GM12874 (cell line): ENCODE results near the gene NF1.

Experiments
- CTCF ChIP-seq: IDR thresholded peaks from 2 replicates; pipeline ENCODE4 v1.5.1; 2011; ENCODE audit warnings: low read depth, mild to moderate bottlenecking, control low read depth, low read length, moderate library complexity; ENCODE audit not compliant: insufficient read depth

Gene NF1

GRCh38 chr17:31198026-31198425 is 103.2 kb downstream of the NF1 start:
- TF ChIP-seq CTCF = no peak

DNA sequence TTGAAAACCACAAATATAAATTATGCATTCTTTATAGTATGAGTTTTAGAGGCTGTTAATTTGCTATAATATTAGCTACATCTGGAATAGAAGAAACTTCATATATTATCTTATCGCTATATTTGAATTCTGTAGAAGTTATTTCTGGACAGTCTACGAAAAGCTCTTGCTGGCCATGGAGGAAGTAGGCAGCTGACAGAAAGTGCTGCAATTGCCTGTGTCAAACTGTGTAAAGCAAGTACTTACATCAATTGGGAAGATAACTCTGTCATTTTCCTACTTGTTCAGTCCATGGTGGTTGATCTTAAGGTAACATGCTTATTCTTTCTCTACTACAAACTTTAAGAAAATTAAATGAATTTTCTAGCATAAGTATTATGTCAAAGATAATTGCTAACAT is 105.5 kb downstream of the NF1 start:
- TF ChIP-seq CTCF = no peak

GRCh38 chr17:31202968-31203367 is 108.2 kb downstream of the NF1 start:
- no peak for TF ChIP-seq CTCF

GRCh38 chr17:31211352-31212012 is 116.7 kb downstream of the NF1 start:
- no peak for TF ChIP-seq CTCF

DNA sequence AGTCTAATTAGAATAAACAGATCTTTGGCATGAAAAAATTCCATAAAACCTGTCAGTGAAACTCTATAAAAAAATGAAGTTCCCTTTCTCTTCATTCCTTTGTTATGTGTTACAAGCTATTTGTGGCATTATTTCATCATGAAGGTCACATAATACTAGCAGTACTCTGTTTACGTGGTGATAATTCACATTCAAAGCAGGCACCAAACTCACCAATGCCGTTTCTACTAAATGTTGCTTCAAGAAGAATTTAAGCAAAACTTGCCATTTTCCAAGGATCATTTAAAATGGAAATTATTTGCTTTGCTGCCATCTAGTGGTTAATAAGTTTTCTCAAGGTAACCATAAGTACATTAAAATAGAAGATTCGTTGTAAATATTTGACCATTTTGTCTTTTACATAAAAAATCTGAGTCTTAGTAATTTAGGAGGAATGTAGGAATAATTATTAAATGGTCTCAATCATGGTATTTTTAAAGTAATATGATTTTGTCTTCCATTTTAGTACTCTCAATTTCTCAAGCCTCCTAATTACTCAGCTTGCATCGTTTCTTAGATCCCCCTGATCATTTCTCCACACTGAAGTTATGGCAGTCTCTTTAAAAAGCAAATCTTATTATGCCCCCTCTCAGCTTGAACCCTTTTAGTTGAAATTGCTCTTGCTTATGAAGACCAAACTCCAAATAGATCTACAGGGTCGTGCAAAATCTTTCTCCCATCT is 121.4 kb downstream of the NF1 start:
- no peak for TF ChIP-seq CTCF

DNA sequence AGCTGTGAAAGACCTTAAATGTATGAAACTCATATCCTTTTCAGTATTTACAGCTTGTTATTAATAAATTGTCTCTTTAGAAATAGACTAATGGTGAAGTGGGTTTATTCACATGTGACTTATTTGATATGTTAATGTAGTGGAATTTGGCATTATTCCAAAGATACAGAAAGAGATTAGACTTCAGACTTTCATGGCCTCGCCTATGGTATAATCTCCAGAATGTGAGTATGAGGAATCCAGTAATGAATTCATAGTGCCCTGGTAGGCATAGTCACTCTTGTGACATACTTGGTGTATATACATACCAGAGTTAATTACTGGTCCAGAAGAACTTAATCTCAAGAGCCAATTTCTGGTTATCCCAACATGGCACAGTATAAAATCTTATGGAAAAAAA is 129.6 kb downstream of the NF1 start:
- TF ChIP-seq CTCF = no peak

DNA sequence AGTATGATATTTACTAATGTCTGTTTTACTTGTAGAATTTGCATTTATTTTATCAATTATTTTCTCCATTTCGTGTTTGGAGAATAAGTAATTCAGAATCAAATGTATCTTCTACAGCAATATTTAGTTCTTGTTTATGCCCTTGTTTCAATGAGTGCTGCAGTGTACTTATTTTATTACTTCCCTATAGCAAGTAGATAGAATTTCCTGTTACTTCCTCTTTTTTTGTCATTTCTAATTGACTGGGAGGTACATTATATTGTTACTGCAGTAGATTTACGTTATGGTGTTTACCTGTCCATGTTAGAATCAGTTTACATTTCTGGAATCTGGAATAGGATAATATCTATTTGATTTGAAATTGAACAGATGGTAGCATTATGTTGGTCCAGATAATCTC is 131.1 kb downstream of the NF1 start:
- TF ChIP-seq CTCF = no peak
